H9 (cell line): Measurements from ENCODE around the gene C1orf105. TPM values are rescaled to one million over a fixed set of nuclear protein-coding genes. Genes with fewer than 3 reads are reported as not detected.

Source experiments
- DNase-seq: peaks from one replicate; pipeline ENCODE4 v3.0.0-alpha.2; 2017
- H2AFZ ChIP-seq: one replicate; pipeline ENCODE4 v1.6.1; 2013; ENCODE audit warnings: mild to moderate bottlenecking, low read length, control low read depth, moderate library complexity
- H2AK5ac ChIP-seq: 2 replicates; pipeline ENCODE4 v1.6.1; 2013; ENCODE audit warnings: low read length, control low read depth, mixed read lengths; ENCODE audit not compliant: insufficient read length
- H2BK120ac ChIP-seq: one replicate; pipeline ENCODE4 v1.6.1; 2013; ENCODE audit warnings: low read depth, mild to moderate bottlenecking, low read length, control low read depth, inconsistent platforms; ENCODE audit not compliant: poor library complexity, severe bottlenecking
- H2BK12ac ChIP-seq: 2 replicates; pipeline ENCODE4 v1.6.1; 2013; ENCODE audit warnings: low read length, control low read depth, mixed read lengths, low read depth; ENCODE audit not compliant: insufficient read length
- H2BK15ac ChIP-seq: 2 replicates; pipeline ENCODE4 v1.6.1; 2013; ENCODE audit warnings: low read depth, low read length, control low read depth
- H2BK20ac ChIP-seq: one replicate; pipeline ENCODE4 v1.6.1; 2013; ENCODE audit warnings: low read depth, mild to moderate bottlenecking, low read length, control low read depth, inconsistent platforms; ENCODE audit not compliant: poor library complexity, severe bottlenecking
- H2BK5ac ChIP-seq: 2 replicates; pipeline ENCODE4 v1.6.1; 2013; ENCODE audit warnings: low read length, control low read depth, mixed read lengths; ENCODE audit not compliant: insufficient read length
- H3K14ac ChIP-seq: 2 replicates; pipeline ENCODE4 v1.6.1; 2013; ENCODE audit warnings: low read length, control low read depth; ENCODE audit not compliant: insufficient read depth
- H3K18ac ChIP-seq: 2 replicates; pipeline ENCODE4 v1.6.1; 2013; ENCODE audit warnings: low read depth, mild to moderate bottlenecking, mixed read lengths, low read length, control low read depth; ENCODE audit not compliant: insufficient read length
- H3K23ac ChIP-seq: 2 replicates; pipeline ENCODE4 v1.6.1; 2013; ENCODE audit warnings: low read length, control low read depth, mixed read lengths, low read depth; ENCODE audit not compliant: insufficient read length
- H3K23me2 ChIP-seq: 2 replicates; pipeline ENCODE4 v1.6.1; 2013; ENCODE audit warnings: low read depth, mild to moderate bottlenecking, mixed read lengths, low read length, control low read depth; ENCODE audit not compliant: insufficient read length, poor library complexity, severe bottlenecking
- H3K27ac ChIP-seq: 2 replicates; pipeline ENCODE4 v1.5.1; 2013; ENCODE audit warnings: low read length, control low read depth, mixed read lengths, low read depth; ENCODE audit not compliant: insufficient read length
- H3K27me3 ChIP-seq: 2 replicates; pipeline ENCODE4 v1.6.1; 2013; ENCODE audit warnings: low read length, control low read depth, inconsistent platforms; ENCODE audit not compliant: insufficient read depth
- H3K4ac ChIP-seq: 2 replicates; pipeline ENCODE4 v1.6.1; 2013; ENCODE audit warnings: low read depth, mild to moderate bottlenecking, control low read depth, inconsistent platforms, low read length, moderate library complexity
- H3K4me1 ChIP-seq: 2 replicates; pipeline ENCODE4 v1.6.1; 2013; ENCODE audit warnings: low read length, control low read depth, inconsistent platforms; ENCODE audit not compliant: insufficient read depth
- H3K4me2 ChIP-seq: 2 replicates; pipeline ENCODE4 v1.6.1; 2013; ENCODE audit warnings: low read length, control low read depth, mixed read lengths; ENCODE audit not compliant: insufficient read length, insufficient read depth
- H3K56ac ChIP-seq: 2 replicates; pipeline ENCODE4 v1.6.1; 2013; ENCODE audit warnings: low read depth, mild to moderate bottlenecking, mixed read lengths, low read length, control low read depth; ENCODE audit not compliant: insufficient read length
- H3K79me1 ChIP-seq: 2 replicates; pipeline ENCODE4 v1.6.1; 2013; ENCODE audit warnings: low read depth, mild to moderate bottlenecking, moderate library complexity, low read length, control low read depth, inconsistent platforms; ENCODE audit not compliant: insufficient read depth, poor library complexity, severe bottlenecking
- H3K79me2 ChIP-seq: 2 replicates; pipeline ENCODE4 v1.6.1; 2013; ENCODE audit warnings: low read length, control low read depth, inconsistent platforms; ENCODE audit not compliant: insufficient read depth
- H3K9ac ChIP-seq: 2 replicates; pipeline ENCODE4 v1.6.1; 2013; ENCODE audit warnings: low read length, control low read depth, mixed read lengths; ENCODE audit not compliant: insufficient read length; ENCODE audit errors: extremely low read depth
- H3K9me3 ChIP-seq: one replicate; pipeline ENCODE4 v1.6.1; 2013; ENCODE audit warnings: low read depth, low read length, inconsistent platforms; ENCODE audit not compliant: control insufficient read depth
- H3T11ph ChIP-seq: one replicate; pipeline ENCODE4 v1.6.1; 2013; ENCODE audit warnings: mild to moderate bottlenecking, low read length, control low read depth, inconsistent platforms
- H4K20me1 ChIP-seq: one replicate; pipeline ENCODE4 v1.6.1; 2013; ENCODE audit not compliant: control insufficient read depth, insufficient read length, insufficient read depth
- H4K5ac ChIP-seq: 2 replicates; pipeline ENCODE4 v1.6.1; 2013; ENCODE audit warnings: low read depth, mild to moderate bottlenecking, mixed read lengths, low read length, control low read depth; ENCODE audit not compliant: insufficient read length
- H4K8ac ChIP-seq: replicated peaks from 2 replicates; pipeline ENCODE4 v1.6.1; 2013; ENCODE audit warnings: low read length, control low read depth, mixed read lengths, low read depth; ENCODE audit not compliant: insufficient read length
- H4K91ac ChIP-seq: 2 replicates; pipeline ENCODE4 v1.6.1; 2013; ENCODE audit warnings: low read depth, mild to moderate bottlenecking, moderate library complexity, mixed read lengths, low read length, control low read depth; ENCODE audit not compliant: insufficient read length
- H3K27ac Mint-ChIP-seq, 3 experiments: 2 replicates in 2 of 3; 3 replicates in 1 of 3; pipeline ENCODE4 v1.8.0; 2020 to 2021; ENCODE audit warnings: mixed read lengths in 3 of 3, mild to moderate bottlenecking in 1 of 3, moderate library complexity in 1 of 3
- H3K27me3 Mint-ChIP-seq: 2 replicates; pipeline ENCODE4 v1.8.0; 2021; ENCODE audit warnings: low read depth, mild to moderate bottlenecking, moderate library complexity, mixed read lengths
- H3K36me3 Mint-ChIP-seq, 3 experiments: 2 replicates in 2 of 3; 3 replicates in 1 of 3; pipeline ENCODE4 v1.8.0; 2020 to 2021; ENCODE audit warnings: low read depth in 3 of 3, mixed read lengths in 3 of 3; ENCODE audit not compliant: insufficient read depth in 1 of 3
- H3K4me1 Mint-ChIP-seq, 2 experiments: 2 replicates each; pipeline ENCODE4 v1.8.0; 2020; ENCODE audit warnings: mixed read lengths in 2 of 2
- H3K4me3 Mint-ChIP-seq, 2 experiments: 2 replicates in 1 of 2; 3 replicates in 1 of 2; pipeline ENCODE4 v1.8.0; 2020 to 2021; ENCODE audit warnings: mild to moderate bottlenecking in 2 of 2, mixed read lengths in 2 of 2, moderate library complexity in 1 of 2
- H3K9me3 Mint-ChIP-seq, 2 experiments: 2 replicates in 1 of 2; 3 replicates in 1 of 2; pipeline ENCODE4 v1.8.0; 2020; ENCODE audit warnings: mild to moderate bottlenecking in 2 of 2, mixed read lengths in 2 of 2, moderate library complexity in 1 of 2
- WGBS: extraction: QIAGEN DNeasy Blood & Tissue Kit; methylation state at CpG from one replicate; pipeline ENCODE4 v1.1.7; 2013; ENCODE audit warnings: missing lambda C conversion rate, low lambda C conversion rate, mixed read lengths; ENCODE audit not compliant: insufficient read length; ENCODE audit errors: extremely low coverage; 5-methylcytosine and 5-hydroxymethylcytosine counted together
- total RNA-seq: library from RNA; stranded (reverse); gene quantifications from 2 replicates; pipeline ENCODE4 v1.2.1, GENCODE V29; 2021
- TF ChIP-seq, protein P1 (sequence below): fragments of 200-600 bp; sonication (generic); conservative IDR thresholded peaks from 3 replicates; pipeline ENCODE4 v1.8.0; 2021; ENCODE audit warnings: antibody characterized with exemption, mild to moderate bottlenecking

C1orf105 gene
- total RNA-seq, 1 experiment from 2014 or later: not detected

- no peak overlapping the region for H3K23ac ChIP-seq
- no peaks in the 10 kb centered on the region for H3K79me2 ChIP-seq
- TF ChIP-seq, protein P1, sequence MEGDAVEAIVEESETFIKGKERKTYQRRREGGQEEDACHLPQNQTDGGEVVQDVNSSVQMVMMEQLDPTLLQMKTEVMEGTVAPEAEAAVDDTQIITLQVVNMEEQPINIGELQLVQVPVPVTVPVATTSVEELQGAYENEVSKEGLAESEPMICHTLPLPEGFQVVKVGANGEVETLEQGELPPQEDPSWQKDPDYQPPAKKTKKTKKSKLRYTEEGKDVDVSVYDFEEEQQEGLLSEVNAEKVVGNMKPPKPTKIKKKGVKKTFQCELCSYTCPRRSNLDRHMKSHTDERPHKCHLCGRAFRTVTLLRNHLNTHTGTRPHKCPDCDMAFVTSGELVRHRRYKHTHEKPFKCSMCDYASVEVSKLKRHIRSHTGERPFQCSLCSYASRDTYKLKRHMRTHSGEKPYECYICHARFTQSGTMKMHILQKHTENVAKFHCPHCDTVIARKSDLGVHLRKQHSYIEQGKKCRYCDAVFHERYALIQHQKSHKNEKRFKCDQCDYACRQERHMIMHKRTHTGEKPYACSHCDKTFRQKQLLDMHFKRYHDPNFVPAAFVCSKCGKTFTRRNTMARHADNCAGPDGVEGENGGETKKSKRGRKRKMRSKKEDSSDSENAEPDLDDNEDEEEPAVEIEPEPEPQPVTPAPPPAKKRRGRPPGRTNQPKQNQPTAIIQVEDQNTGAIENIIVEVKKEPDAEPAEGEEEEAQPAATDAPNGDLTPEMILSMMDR: 0 out of 3 replicates have a peak, but pooled peaks have one; percentile 5
- H3K9me3 ChIP-seq: no peaks in the 10 kb centered on the region
- no peak overlapping the region for H4K8ac ChIP-seq
- H3K27me3 ChIP-seq: no peaks in the 10 kb centered on the region
- H3K56ac ChIP-seq: no peak overlapping the region
- H4K5ac ChIP-seq: no peak overlapping the region
- no peak for DNase-seq
- H3K23me2 ChIP-seq: no peaks in the 10 kb centered on the region
- H3T11ph ChIP-seq: no peak overlapping the region
- no peak overlapping the region for H4K91ac ChIP-seq
- Mint-ChIP-seq H3K36me3 (no peaks in the 10 kb centered on the region), H3K27ac (peak overlapping the region; percentile 7 to 90 (median 18); a peak in 5 of 7 replicates), H3K4me3 (no peak overlapping the region), H3K9me3 (no peaks in the 10 kb centered on the region), H3K27me3 (no peaks in the 10 kb centered on the region), H3K4me1 (peaks cover 20 to 23% of the 10 kb centered on the region in 2 experiments)
- no peak overlapping the region for H3K27ac ChIP-seq
- H2AK5ac ChIP-seq: no peak overlapping the region
- no peak overlapping the region for H3K9ac ChIP-seq
- H4K20me1 ChIP-seq: no peaks in the 10 kb centered on the region
- peak overlapping the region; percentile 83 for H2AFZ ChIP-seq
- no peak overlapping the region for H3K4me2 ChIP-seq
- no peak overlapping the region for H3K4ac ChIP-seq
- H2BK120ac ChIP-seq: no peak overlapping the region
- no peak overlapping the region for H3K14ac ChIP-seq
- no peak overlapping the region for H2BK12ac ChIP-seq
- WGBS: no CpG with 5 or more reads among the region's 6 CpGs
- no peaks in the 10 kb centered on the region for H3K79me1 ChIP-seq
- H3K4me1 ChIP-seq: no peaks in the 10 kb centered on the region; the same call in 1 of the 2 replicates
- H3K18ac ChIP-seq: no peak overlapping the region
- no peak overlapping the region for H2BK20ac ChIP-seq
- H2BK15ac ChIP-seq: no peak overlapping the region
- H2BK5ac ChIP-seq: no peak overlapping the region
Observed at GRCh38 chr1:172399756-172400721, 20.4 kb upstream of the C1orf105 start.
